Esophagus mucosa (tissue), 1 donor: Measurements from ENCODE around the gene CLCN6. TPM values are rescaled to one million over a fixed set of nuclear protein-coding genes. Genes with fewer than 3 reads are reported as not detected.

Experiments
- ATAC-seq: fragments of 200-7000 bp; cut with Tn5 transposase; one replicate; pipeline ENCODE4 v1.9.1; 2020
- total RNA-seq: library from RNA; stranded (reverse); gene quantifications from one replicate; pipeline ENCODE4 v1.2.4, GENCODE V29; 2023
- donor health status: DM: yes; HTN: yes; CAD: no.

Gene CLCN6
- total RNA-seq, 1 donor from 2014 or later, result 6.9 TPM

DNA sequence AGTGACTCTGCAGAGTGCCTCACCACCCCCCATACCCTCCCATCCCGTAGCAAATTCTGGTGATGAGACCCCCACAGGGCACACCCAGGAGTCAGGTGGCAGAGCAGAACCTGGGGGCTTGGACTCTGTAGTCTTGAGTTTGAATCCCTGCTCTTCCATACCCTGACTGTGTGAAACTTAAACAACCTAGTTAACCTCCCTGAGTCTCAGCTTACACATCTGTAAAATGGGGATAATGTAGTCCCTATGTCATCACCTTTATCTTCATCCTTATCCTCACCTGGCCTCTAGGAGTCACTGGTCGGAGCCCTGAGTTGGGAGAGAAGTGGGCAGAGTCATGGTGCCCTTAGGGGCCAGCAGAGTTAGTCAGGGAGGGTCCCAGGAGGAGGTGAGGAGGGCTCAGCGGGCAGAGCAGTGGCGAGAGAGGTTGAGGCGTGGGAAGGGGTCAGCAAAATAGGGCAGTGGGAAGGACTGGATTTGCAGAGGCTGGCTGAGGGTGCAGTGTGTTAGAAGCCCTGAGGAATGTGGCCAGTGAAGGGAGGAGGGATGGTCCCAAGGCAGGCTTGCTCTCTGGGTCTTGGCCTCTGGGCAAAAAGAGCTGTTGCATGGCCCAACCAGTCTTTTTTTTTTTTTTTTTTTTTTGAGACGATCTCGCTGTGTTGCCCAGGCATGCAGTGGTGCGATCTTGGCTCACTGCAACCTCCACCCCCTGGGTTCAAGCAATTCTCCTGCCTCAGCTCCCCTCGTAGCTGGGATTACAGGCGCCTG, 25.4 kb upstream of the CLCN6 start:
- no peak for ATAC-seq

DNA sequence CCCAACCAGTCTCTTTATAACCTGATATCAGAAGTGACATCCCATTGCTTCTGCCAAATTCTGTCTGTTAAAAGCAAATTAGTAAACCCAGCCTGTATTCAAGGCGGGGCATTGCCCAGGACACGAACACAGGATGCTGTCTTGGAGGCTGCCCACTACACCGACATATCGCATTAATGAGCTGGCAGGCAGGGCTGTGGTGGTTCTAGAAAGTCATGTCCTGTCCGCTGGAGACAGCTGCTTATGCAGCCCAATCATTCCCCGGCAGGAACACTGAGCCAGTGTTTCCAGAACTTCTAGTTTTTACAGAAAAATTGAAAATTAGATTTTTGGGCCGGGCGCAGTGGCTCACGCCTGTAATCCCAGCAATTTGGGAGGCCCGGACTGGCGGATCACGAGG, 24.7 kb upstream of the CLCN6 start:
- no peak for ATAC-seq

- no peak for ATAC-seq
These were observed 23.8 kb upstream of the CLCN6 start for GRCh38 chr1:11782127-11782708.

DNA sequence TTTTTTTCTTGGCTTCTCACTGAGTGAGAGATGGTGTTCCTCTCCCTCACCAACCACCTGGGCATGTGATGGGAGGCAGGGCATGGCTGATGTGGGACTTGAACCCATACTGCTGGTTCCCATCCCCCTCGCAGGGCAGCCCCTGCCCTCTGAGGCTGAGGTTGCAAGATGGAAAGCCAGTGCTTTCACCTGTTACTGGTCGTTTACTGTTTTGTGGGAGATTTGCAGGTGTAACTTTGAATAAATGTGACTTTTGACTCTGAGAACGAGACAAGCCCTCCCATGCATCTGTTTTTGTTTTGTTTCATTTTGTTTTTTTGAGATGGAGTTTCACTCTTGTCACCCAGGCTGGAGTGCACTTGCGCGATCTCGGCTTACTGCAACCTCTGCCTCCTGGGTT, 22.4 kb upstream of the CLCN6 start:
- ATAC-seq, result no peak

DNA sequence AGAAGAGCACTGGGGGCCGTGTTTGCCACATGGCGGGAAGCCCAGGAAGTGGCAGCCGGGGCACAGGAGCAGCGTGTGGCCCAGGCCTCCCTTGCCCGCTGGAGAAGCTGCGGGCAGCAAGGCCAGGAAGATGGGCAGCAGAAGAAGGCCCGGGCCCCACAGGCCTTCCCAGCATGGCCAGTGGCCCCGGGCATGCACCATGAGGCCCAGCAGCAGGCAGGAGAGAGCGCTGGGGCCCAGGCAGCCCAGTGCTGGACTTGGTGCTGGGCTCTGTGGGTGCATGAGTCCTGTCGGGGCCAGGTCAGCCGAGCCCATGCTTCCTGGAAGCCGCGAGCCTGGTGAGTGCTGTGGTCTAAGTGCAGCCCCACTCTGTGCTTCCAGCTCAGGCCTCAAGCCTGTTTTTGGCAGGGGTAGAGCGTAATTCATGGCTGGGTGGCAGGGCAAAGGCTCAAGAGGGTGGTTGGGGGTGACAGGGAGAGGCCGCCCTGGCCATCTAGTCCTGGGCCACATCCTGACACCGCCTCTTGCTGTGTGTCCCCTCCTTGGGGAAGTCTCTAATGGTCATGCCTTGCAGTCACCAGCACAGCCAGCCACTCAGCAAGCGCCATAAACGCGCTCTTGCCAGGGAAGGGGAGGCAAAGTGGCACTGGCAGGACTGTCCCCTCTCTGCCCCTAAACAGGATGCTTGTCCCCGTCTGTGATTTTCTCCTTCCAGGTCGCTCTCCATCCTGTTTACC, 21.6 kb upstream of the CLCN6 start:
- no peak for ATAC-seq

DNA sequence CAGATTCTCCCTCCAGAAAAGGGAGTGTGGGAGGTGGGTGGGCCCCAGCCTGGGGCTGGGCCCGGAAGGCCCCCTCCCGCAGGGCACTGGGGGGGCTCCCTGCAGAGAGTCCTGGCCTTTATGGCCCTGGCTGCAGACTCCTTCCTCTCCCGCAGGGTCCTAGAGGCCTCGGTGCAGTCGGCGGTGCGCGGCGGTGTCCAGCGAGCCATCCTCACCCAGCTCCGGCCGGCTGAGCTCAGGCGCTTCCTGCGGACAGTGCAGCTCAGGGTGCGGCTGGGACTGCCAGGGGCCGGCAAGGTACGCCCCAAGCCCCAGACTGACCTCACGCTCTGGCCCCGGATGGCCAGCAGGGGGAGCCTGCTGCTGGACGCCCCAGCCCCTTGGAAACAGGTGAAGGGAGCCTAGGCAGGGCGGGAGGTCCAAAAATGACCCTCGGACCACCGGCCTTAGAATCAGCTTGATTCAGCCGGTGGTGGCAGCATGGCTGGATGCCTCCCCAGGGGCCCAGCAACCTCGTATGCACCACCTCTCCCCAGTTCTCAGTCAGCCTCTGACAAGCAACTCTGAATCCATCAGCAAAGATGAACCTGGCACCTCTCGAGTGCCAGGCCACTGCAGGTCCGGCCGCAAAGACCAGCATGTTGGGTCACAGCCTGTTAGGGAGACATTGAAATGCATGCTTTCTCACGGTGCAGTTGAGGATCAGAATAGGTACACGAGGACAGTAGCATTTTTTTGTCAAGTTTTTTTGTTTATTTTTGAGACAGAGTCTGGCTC, 20.8 kb upstream of the CLCN6 start:
- peak; percentile 40 for ATAC-seq

DNA sequence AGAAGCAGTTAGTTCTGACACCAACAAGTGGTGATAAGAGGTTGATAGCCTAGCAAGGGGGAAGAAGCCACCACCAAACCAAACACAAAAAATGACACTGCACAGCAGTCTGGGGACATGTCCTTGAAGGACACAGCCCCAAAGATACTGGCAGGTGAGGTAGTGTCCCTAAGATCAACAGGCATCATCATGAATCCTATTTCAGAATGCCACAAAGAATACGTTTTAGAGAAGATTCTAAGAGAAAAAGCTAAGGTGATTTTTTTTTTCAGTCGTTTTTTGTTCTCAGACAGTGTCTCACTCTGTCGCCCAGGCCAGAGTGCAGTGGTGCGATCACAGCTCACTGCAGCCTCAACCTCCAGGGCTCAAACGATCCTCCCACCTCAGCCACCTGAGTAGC, 19.8 kb upstream of the CLCN6 start:
- no peak for ATAC-seq

DNA sequence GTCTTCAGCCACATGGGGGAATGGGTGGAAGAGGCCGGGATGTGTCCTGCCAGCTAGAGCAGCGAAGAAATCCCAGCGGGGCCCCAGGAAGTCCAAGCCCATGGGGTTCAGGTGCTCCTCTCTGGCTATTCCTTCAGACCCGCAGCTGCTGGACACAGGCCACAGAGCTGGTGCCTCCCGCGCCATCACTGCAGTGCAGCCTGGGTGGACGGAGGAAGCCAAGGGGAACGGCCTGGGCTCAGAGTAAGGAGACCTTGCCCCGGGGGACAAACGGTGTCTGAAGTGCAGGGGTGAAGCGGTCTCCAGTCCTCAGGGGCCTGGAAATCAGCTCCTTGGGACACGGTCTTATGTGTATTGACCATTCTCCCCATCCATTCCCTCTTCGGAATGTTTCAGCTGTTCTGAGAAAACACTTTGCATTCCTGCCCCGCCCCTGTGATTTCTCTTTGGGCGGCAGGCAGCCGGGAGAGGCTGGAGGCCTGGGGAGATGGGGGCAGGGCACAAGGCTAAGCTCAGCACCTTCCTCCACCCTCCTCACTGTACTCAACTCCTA, 18.7 kb upstream of the CLCN6 start:
- peak; percentile 58 for ATAC-seq

- ATAC-seq, result no peak
These were observed 18.1 kb upstream of the CLCN6 start for GRCh38 chr1:11787804-11788436.

- no peak for ATAC-seq
These were observed 17.4 kb upstream of the CLCN6 start for GRCh38 chr1:11788549-11789053.

- ATAC-seq, result no peak
These were observed 16.6 kb upstream of the CLCN6 start for GRCh38 chr1:11789126-11790067.

GRCh38 chr1:11790101-11790879, 15.7 kb upstream of the CLCN6 start:
- no peak for ATAC-seq

- peak; percentile 85 for ATAC-seq
These were observed 14.9 kb upstream of the CLCN6 start for GRCh38 chr1:11790880-11791715.

DNA sequence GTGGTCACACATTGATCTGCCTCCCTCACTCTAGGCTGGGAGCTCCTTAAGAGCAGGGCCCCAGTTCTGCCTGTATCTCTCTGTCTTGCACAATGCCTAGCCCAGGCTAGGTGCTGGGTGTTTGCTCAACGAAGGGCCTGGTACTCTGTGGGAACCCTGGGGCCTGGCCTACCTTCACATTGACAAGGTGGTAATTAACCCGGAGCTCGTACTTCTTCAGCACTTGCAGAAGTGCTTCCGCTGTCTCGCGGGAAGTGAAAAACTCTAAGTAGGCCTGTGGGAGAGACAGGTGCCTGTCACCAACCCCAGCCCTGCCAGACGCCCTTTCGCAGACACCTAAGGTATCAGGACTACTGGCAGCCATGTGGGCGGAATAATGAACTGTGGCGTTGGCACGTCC, 13.9 kb upstream of the CLCN6 start:
- ATAC-seq, result no peak

- ATAC-seq, result no peak
These were observed 12.2 kb upstream of the CLCN6 start for GRCh38 chr1:11793819-11794218.

GRCh38 chr1:11794446-11795237, 11.3 kb upstream of the CLCN6 start:
- ATAC-seq, result no peak

DNA sequence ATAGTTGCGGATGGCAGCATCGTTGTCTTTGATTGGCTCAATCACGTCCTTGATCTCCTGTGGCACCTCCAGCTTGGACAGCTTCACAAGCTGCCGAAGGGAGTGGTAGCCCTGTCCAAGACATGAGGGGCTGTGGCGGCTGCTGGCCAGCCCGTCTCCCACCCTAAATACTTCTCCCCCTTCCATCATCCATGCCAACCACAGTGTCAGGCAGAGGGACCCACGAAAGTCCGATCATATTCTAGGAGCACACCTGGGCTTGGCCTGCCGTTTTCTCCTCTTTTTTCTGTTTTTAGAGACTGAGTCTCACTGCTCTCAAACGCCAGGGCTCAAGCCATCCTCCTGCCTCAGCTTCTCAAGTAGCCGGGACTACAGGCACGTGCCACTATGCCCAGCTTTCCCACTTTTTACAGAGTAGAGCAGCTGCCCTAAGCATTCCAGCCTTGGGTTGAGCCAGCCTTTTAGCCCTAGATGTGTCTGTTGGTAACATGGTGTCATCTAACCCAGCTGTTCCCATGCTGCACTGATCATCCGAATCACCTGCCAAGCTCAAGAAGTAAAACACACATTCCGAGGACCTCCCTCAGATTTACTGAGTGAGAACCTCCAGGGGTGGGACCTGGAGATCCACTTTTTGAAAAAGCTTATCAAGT, 10.6 kb upstream of the CLCN6 start:
- ATAC-seq, result no peak
